HG03521 (cell line): ENCODE results near the gene ILKAP.

Experiments used
- ATAC-seq: cut with Tn5 transposase; IDR thresholded peaks from one replicate; pipeline ENCODE4 v1.9.1; 2021; ENCODE audit warnings: mild to moderate bottlenecking, moderate library complexity; ENCODE audit not compliant: unreplicated experiment

Gene ILKAP

DNA sequence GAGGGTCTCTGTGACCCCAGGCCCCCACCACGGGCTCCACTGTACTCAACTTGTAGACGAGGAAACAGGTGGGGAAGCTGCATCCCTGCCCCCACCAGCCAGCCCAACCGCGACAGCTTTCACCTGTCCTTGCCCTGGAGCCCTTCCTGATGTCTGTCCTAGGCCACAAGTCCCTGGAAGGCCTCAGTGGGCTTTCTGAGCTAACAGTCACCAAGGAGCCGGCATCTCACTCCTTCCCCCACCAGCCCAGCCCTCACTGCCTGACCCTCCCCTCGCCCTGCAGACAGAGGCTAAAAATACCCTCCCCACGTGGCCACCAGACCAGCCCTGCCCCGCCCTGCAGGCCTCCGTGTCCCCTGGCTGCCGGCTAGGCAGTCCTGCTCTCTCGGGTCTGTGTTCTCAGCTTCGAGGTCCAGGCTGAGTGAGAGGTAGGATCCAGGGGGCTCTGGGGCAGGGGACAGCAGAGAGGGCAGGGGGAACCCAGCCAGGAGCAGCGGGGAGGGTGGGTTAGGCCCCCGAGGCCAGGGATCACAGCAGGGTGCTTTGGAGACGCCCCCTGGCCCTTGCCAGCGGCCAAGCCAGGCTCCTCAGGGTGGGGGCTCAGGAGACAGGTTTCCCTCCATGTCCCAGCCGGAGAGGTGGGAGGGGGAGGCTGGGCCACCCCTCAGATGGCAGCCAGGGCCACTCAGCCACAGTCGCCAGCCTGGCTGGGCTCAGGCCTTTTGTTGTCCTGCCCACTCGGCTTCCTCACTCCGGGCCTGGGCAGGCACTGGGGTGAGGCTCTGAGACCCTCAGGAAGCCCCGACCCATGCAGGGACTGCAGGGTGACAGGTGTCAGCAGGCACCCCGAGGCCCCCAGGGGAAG, 64.9 kb downstream of the ILKAP start, which contains the start of gene KLHL30:
Gene KLHL30, plus strand, starts transcription at position 338 of the 865 bp plus-strand sequence. CDS start 2,087 bp downstream, outside the sequence.
- no peak for ATAC-seq

DNA sequence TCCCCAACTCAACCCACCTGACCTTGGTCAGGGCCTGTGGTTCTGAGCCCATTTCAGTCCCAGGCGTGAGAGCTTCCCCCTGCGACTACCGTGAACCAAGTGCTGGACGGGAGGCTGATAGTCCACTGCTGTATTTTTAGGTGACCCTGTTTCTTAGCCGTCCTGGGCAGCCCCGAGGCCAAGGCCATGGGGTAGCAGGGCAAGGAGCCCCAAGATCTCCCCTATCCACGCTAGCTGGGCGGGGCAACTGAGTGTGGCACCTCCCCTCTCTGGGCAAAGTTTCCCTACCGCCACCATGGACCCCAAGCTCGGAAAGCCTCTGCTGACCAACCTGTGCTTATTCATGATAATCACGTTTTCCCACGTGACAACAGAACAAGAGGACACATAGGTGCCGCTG, 65.6 kb downstream of the ILKAP start:
- ATAC-seq = no peak

DNA sequence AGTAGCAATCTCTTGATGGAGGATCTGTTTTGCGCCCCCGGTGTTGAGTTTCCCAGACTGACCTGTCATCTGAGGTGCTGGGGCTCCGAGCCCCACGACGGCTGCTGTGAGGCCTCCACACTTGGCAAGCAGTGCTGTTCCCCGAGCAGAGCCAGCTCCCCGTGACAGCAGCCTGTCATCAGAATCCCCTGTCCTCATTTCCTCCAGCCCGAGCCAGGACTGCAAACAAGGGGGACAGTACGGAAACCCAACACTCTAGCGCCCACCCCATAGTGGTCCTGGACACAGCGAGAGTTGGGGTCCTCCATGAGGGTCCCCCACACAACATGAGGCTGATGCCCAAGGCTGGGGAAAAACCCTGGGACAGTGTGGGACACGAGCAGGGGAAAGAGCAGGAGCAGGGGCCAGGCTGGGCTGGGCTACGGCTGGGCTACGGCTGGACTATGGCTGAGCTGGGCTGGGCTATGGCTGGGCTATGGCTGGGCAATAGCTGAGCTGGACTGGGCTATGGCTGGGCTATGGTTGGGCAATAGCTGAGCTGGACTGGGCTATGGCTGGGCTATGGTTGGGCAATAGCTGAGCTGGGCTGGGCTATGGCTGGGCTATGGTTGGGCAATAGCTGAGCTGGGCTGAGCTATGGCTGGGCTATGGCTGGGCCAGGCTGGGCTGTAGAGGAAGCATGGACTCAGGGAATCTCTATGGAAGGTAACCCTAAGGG, 66.5 kb downstream of the ILKAP start:
- ATAC-seq = no peak

DNA sequence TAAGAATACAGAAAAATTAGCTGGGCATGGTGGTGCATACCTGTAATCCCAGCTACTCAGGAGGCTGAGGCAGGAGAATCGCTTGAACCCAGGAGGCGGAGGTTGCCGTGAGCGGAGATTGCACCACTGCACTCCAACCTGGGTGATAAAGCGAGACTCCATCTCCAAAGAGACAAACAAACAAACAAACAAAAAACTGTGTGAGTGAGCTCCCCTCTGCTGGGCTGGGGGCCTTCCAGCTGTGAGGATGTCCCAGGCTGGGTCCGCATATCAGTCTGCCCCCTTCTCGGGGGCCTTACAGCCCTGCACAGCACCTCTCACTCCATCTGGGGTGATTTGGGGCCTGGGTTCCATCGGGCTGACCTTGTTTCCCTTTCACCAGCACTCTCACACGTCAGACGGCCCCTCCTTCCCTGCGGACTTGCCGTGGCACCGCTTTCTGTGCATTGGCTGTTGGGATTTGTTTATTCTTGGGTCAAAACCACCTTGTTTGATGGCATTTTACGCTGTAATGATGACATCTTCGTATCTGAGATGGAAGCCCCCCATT, 67.8 kb downstream of the ILKAP start:
- ATAC-seq = no peak

DNA sequence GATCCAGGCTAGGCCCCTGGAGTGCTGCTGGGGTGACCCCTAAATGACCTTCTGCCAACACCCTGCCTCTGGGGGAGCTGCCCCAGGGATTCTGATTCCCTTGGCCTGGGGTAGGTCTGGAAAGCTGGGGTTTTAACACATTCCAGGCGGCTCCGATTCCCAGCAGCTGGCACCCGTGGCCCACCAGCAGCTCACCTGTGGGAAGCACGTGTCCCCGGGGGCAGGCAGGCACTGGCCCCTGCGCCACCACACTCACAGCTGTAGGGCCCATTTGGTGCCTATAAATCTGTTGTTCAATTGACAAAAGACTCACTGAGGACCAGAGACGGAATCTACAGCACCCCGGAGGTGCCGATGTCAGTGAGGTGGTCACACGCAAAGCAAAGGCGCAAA, 69.1 kb downstream of the ILKAP start:
- ATAC-seq = no peak

DNA sequence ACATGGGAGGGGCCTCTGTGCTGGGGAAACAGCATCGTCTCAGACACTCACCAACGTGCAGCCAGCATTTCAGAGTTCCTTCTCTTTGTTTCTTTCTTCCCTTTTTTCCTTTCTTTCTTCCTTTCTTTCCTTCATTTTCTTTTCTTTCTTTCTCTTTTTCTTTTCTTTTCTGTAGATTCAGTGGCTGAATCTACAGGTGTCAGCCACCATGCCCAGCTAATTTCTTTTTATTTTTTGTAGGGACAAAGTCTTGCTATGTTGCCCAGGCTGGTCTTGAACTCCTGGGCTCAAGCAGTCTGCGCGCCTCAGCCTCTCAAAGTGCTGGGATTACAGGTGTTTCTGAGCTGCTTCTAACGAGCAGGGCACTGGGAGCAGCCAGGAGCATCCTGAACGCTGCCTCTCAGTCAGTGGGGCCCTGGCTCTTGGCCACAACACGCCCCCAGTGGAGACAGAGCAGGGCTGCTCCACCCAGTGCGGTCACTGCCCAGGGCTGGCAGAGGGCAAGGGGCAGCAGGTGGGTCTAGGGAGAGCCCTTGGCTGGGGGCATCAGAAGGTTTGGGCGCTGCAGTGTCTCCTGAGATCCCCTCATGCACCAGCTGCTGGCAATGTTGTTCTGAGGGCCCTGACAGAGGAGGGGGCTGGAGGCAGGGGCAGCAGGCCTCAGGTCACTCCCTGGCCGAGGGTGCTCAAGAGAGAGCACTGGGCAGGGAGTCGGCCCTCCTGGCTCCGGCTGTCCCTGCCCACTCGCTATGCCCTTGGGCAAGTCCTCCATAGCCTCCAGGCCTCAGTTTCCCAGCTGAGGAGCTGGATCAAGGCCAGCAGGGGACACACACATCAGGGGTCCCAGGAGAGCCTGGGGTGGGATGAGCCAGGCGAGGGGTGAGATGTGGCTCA, 69.7 kb downstream of the ILKAP start:
- no peak for ATAC-seq

DNA sequence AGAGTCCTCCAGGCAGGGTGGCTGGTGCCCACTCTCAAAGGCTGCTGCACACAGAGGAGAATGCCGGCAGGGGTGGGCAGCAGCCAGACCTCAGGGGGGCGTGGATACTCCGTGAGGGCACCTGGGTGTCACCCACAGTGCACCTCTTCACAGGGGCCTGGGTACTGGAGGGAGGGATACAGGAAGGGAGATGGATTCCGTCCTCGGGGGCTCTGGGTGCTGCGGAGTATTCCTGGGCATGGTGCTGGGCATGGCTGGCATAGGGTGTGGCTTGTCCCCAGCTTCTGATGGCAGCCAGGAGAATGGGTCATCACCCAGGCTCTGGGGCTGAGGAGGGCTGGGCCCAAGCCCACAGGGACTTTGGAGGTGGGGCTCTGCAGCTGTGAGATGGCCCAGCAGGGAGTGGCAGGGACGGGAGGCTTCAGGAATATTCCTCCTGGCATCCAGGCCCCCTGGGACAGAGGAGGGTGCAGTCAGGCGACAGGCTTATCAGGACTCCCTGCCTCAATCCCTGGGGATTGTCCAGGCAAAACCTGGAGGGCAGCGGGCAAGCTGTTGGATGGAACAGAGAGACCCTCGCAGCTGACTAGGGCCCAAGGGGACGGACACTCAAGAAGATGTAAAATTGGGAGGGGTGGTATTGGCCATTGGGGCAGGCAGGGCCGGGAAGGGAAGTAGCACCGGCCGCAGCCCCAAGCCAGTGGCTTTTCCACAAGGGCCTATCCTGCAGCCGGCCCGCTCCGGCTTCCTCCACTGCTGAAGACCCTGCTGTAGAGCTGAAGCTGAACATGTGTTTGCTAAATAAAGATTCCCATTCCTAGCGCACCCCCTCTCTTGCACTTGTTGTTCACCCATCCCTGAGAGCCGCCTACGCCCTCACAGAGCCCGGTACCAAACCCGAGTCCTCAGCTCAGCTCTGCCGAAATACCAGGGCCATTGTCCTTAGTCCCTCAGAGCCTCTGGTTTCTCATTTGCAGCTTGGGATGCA, 70.7 kb downstream of the ILKAP start:
- no peak for ATAC-seq

DNA sequence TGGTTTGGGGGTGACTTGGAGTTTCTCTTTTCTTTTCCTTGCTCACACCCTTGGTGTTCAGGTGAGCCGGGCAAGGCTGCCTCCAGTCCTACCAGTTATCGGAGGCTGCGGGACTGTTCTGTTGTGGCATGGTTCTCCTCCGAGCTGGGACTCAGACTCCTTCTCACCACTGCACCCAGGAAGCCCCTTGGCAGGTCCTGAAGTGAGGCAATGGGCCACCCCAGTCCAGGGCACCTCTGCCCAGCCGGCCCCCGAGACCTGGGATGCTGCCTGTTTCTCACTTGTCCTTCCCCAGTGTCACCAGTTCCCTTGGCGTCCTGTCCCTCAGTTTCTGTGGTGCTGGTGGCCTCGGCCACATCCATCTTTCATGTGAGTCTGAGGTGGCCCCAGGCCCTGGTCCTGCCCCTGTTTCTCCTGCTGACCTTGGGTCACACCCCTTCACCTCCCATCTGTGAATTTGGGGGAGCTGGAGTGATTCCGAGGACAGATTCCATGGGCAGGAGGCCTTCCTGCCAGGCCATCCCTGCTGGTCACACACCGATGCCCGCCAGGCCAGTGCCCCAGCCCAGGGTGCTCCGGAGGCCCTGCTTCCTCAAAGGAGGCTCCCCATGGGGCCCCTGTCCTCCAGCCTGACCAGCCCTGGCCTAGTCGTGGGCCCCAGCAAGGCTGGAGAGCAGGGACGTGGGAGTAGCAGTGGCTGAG, 71.6 kb downstream of the ILKAP start:
- no peak for ATAC-seq

DNA sequence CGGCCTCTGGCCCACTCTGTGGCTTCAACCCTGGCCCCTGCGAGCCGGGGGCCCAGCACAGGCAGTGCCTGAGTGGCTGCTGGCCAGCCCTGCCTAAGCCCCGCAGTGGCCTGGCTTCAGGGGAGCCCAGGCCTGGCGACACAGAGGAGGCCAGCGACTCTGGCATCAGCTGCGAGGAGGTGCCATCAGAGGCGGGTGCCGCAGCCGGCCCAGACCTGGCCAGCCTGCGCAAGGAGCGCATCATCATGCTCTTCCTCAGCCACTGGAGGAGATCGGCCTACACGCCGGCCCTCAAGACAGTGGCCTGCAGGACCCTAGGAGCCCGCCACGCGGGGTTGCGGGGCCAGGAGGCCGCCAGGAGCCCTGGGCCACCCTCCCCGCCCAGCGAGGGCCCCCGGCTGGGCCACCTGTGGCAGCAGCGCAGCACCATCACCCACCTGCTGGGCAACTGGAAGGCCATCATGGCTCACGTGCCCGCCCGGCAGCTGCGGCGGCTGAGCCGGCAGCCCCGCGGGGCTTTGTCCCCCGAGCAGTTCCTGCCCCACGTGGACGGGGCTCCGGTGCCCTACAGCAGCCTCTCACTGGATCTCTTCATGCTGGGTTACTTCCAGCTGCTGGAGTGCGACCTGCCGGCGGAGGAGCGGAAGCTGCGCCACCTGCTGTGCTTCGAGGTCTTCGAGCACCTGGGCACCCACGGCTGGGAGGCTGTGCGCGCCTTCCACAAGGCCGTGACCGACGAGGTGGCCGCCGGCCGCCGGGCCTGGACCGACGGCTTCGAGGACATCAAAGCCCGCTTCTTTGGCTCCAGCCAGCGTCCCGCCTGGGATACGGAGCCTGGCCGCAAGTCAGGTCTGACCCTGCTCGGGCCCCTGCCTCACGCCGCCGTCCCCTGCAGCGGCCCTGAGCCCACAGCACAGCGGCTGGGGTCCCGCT, 72.5 kb downstream of the ILKAP start:
- no peak for ATAC-seq

DNA sequence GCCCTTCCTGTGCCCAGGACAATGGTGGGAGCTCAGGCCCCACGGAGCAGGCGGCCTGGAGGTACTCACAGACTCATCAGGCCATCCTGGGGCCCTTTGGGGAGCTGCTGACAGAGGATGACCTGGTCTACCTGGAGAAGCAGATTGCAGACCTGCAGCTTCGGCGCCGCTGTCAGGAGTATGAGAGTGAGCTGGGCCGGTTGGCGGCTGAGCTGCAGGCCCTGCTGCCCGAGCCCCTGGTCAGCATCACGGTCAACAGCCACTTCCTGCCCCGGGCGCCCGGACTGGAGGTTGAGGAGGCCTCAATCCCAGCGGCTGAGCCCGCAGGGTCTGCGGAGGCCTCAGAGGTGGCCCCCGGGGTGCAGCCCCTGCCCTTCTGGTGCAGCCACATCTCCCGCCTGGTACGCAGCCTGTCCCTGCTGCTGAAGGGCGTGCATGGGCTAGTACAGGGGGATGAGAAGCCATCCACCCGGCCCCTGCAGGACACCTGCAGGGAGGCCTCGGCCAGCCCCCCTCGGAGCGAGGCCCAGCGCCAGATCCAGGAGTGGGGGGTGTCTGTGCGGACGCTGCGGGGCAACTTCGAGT, 73.3 kb downstream of the ILKAP start:
- no peak for ATAC-seq

DNA sequence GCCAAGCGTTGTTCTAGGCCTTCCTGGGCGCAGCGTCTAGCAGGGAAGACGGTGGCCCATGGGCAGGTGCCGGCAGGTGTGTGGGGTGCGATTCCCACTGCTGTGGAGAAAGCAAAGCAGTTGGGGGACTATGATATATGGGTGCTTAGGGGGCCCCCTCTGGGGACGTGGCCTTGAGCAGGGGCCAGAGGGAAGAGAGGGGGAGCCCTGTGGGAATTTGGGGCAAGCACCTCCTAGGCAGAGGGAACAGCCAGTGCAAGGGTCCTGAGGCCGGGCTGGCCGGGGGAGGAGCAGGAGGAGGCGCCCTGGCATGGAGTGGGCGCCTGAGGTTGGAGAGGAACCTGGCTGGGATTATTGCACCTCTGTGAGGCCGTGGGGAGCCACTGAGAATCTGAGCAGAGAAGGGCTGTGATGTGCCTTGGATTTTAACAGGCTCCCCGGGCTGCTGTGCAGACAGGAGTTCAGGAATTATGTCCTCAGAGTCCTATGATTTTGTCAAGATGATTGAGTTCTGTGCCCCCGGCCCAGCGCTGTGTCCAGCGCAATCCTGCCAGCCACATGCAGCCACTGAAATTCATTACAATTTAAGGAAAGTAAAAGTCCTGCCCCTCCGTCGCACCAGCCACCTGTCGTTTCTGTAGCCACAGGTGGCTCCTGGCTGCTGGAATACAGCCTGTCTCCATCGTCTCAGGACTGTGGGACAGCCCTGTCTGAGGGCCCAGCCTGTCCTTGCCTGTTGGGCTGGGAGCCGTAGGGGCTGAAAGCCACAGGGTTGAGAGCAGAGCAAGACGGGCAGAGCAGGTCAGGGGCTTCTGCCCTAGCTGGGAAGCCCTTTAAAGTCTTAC, 74.1 kb downstream of the ILKAP start:
- no peak for ATAC-seq

DNA sequence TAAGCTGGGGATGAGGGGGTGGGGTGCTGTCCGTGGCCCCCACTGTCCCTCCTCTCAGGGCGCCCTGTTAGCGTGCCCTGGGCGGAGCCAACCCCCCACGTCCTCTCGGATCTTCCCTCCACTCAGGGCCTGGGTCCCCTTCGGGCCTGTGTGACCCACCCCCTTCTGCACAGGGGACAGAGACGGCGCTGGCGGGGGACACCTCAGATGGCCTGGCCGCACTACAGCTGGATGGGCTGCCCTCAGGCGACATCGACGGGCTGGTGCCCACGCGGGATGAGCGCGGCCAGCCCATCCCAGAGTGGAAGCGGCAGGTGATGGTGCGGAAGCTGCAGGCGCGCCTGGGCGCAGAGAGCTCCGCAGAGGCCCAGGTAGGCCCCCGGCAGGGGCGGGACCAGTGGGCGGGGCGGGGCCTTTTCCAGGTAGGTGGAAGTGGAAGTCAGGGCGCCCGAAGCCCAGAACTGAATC, 74.9 kb downstream of the ILKAP start:
- no peak for ATAC-seq

DNA sequence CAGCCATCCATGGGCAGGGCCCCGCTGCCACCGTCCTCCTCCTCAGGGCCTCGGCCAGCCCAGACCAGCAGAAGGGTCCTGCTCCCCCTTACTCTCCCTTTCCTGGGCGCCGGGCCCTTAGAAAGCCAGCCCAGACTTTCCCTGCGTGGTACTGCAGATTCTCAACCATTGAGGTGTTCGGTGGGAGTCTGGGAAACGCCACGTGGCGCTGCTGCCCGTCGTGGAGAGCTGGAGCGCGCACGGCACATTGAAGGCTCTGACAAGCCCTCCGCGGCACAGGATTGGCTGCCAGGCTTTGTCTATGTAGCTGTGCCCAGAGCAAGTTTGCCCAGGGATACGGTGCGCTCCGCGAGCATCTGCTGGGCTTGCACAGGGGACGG, 75.4 kb downstream of the ILKAP start:
- ATAC-seq = no peak

DNA sequence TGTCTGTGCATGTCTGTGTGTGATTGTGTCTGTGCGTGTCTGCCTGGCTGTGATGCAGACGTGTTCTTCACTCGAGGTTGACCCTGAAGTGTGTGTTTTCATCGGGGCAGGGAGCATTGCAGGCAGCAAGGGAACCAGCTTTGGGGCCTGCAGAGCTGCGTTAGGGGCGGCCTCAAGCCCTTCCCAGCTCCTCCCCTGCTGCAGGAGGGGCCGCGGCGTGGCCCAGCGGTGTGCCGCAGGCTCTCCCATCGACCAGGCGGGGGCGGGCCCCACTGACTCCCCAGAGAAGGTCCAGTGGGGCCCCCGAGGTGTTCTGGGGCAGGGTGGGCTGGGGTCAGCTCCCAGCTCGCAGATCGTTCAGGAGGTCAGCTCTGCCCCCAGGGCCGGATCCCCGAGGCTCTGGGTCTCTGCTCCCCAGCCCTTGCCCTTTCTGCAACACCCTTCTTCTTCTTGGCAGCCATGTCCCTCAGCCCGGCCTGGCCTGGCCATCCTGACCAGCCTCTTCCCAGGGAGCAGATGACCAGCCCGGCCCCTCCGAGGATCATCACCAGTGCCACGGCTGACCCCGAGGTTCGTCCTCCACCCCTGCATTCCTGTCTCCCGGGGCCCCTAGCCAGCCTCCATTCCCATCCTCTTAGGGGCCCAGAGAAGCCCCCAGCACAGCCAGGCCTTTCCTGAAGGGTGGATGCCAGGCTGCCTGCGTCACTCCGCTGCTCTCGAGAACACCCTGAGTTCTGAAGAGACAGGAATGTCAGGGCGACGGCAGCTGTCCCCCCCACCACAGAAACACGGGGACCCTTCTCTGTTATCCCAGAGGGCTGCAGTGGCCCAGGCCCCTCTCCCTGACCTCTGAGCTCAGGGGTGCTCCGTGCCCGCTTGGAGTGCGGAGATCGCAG, 76.1 kb downstream of the ILKAP start:
- ATAC-seq = no peak

DNA sequence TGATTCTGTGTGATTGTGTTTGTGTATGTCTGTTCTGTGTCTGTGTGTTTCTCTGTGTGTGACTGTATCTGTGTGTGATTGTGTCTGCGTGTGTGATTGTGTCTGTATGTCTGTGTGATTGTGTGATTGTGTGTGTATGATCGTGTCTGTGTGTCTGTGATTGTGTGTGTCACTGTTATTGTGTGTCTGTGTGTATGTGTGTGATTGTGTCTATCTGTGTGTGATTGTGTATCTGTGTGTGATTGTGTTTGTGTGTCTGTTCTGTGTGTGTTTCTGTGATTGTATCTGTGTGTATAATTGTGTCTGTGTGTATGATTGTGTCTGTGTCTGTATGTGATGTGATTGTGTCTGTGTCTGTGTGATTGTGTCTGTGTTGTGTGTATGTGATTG, 76.7 kb downstream of the ILKAP start:
- ATAC-seq = no peak

DNA sequence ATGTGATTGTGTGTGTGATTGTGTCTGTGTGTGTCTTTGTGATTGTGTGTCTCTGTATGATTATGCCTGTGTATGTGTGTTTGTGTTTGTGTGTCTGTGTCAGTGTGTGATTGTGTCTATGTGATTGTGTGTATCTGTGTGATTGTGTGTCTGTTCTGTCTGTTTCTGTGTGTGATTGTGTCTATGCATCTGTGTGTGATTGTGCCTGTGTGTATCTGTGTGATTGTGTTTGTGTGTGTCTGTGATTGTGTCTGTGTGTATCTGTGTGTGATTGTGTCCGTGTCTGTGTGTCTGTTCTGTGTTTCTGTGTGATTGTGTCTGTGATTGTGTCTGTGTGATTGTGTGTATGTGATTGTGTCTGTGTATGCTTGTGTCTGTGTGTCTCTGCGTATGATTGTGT, 77.2 kb downstream of the ILKAP start:
- no peak for ATAC-seq
